Caco-2 (cell line): Measurements from ENCODE around the gene PLA2G1B. TPM values are rescaled to one million over a fixed set of nuclear protein-coding genes. Genes with fewer than 3 reads are reported as not detected.

Experiments
- total RNA-seq: library from RNA; stranded (reverse); gene quantifications from 2 replicates; pipeline ENCODE4 v1.2.3, GENCODE V29; 2022

PLA2G1B gene
- total RNA-seq, 1 experiment from 2014 or later: not detected

Other genes starting within 250 kb of the PLA2G1B start
- 65.1 and 72.0 TPM in 2 replicates for gene RAB35, start 211.0 kb downstream of the PLA2G1B start, total RNA-seq
- 154 and 171 TPM in 2 replicates for gene GCN1, start 133.1 kb downstream of the PLA2G1B start, total RNA-seq
- gene RPLP0, start 126.7 kb downstream of the PLA2G1B start, total RNA-seq: 2,379 and 2,383 TPM in 2 replicates
- 150 and 162 TPM in 2 replicates for gene PXN, start 62.0 kb downstream of the PLA2G1B start, total RNA-seq
- gene RNU4-2, start 35.9 kb downstream of the PLA2G1B start, total RNA-seq: 3,944 and 3,946 TPM in 2 replicates
- 3,380 and 3,645 TPM in 2 replicates for gene RNU4-1, start 34.5 kb downstream of the PLA2G1B start, total RNA-seq
- gene SIRT4, start 25.5 kb downstream of the PLA2G1B start, total RNA-seq: 2.1 and 3.6 TPM in 2 replicates
- gene MSI1, start 41.4 kb upstream of the PLA2G1B start, total RNA-seq: 21.7 and 24.8 TPM in 2 replicates
- 474 and 492 TPM in 2 replicates for gene COX6A1, start 110.3 kb upstream of the PLA2G1B start, total RNA-seq
- 34.5 and 36.7 TPM in 2 replicates for gene TRIAP1, start 118.6 kb upstream of the PLA2G1B start, total RNA-seq
- 30.9 and 33.2 TPM in 2 replicates for gene GATC, start 118.7 kb upstream of the PLA2G1B start, total RNA-seq
- 240 and 244 TPM in 2 replicates for gene SRSF9, start 142.0 kb upstream of the PLA2G1B start, total RNA-seq
- gene DYNLL1, start 168.3 kb upstream of the PLA2G1B start, total RNA-seq: 323 and 324 TPM in 2 replicates
- 20.7 and 20.9 TPM in 2 replicates for gene COQ5, start 201.4 kb upstream of the PLA2G1B start, total RNA-seq
- 133 and 164 TPM in 2 replicates for gene RNF10, start 206.6 kb upstream of the PLA2G1B start, total RNA-seq